GM18498 (cell line): ENCODE data around the gene C14orf93.
A peak's percentile ranks its signal among the peaks of the same experiment; 100 is the strongest.

Experiments
- ATAC-seq: cut with Tn5 transposase; IDR thresholded peaks from one replicate; pipeline ENCODE4 v1.9.1; 2021; ENCODE audit warnings: mild to moderate bottlenecking, moderate library complexity; ENCODE audit not compliant: unreplicated experiment

The C14orf93 gene

GRCh38 chr14:23045419-23046357 is 35.7 kb upstream of the C14orf93 start:
- no peak for ATAC-seq

GRCh38 chr14:23044840-23045239 is 34.9 kb upstream of the C14orf93 start:
- ATAC-seq = no peak

- no peak for ATAC-seq
Observed at GRCh38 chr14:23043754-23044153, 33.8 kb upstream of the C14orf93 start.

- ATAC-seq = no peak
Observed at GRCh38 chr14:23043145-23043544, 33.2 kb upstream of the C14orf93 start.

GRCh38 chr14:23042162-23042965 is 32.4 kb upstream of the C14orf93 start, which contains the start of gene PSMB11:
Gene PSMB11, plus strand, starts transcription at chr14:23042212. Its CDS starts 14 bp downstream, at chr14:23042226.
- ATAC-seq = no peak

- ATAC-seq = no peak
Observed at GRCh38 chr14:23041729-23042128, 31.8 kb upstream of the C14orf93 start.

- no peak for ATAC-seq
Observed at GRCh38 chr14:23040100-23040499, 30.2 kb upstream of the C14orf93 start.

- ATAC-seq = no peak
Observed at GRCh38 chr14:23035303-23036144, 25.6 kb upstream of the C14orf93 start.

- ATAC-seq = peak; percentile 92
Observed at GRCh38 chr14:23034498-23035302, 24.8 kb upstream of the C14orf93 start, which contains the start of gene PSMB5. Gene PSMB5, minus strand, starts transcription at chr14:23034900. Its CDS starts 19 bp downstream, at chr14:23034881.

GRCh38 chr14:23033801-23034497 is 24.0 kb upstream of the C14orf93 start:
- ATAC-seq = no peak

GRCh38 chr14:23033251-23033727 is 23.3 kb upstream of the C14orf93 start:
- no peak for ATAC-seq

GRCh38 chr14:23030936-23031335 is 21.0 kb upstream of the C14orf93 start:
- no peak for ATAC-seq

- no peak for ATAC-seq
Observed at GRCh38 chr14:23028799-23029198, 18.9 kb upstream of the C14orf93 start.

GRCh38 chr14:23025151-23025814 is 15.3 kb upstream of the C14orf93 start:
- no peak for ATAC-seq

GRCh38 chr14:23024612-23025075 is 14.7 kb upstream of the C14orf93 start:
- no peak for ATAC-seq

GRCh38 chr14:23023795-23024152 is 13.8 kb upstream of the C14orf93 start:
- ATAC-seq = no peak

- no peak for ATAC-seq
Observed at GRCh38 chr14:23023022-23023794, 13.3 kb upstream of the C14orf93 start.
